Measurements from ENCODE around the gene CARTPT.

DNA sequence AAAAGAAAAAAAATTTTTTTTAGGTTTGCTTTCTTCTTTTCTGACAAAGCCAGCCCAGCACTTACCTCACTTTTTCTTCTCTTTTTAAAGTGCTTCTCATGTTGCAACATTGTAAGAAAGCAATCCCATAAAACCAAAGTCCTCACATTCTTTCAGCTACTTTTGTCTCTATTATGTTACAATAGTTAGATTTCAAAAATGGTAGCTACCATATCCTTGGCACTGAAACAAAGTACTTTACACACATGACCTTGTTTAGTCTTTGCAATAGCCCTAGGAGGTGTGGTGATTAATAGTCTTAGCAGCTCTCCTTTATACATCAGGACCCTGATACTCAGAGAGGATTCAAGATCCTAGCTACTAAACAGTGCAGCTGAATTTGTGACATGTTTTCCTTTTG, 23.5 kb upstream of the CARTPT start:
- TF ChIP-seq POLR2AphosphoS5 (IDR thresholded peaks at IDR 0.05) (no peak), POLR2A (IDR thresholded peaks at IDR 0.05) (no peak)
- TF ChIP-seq, protein P1, sequence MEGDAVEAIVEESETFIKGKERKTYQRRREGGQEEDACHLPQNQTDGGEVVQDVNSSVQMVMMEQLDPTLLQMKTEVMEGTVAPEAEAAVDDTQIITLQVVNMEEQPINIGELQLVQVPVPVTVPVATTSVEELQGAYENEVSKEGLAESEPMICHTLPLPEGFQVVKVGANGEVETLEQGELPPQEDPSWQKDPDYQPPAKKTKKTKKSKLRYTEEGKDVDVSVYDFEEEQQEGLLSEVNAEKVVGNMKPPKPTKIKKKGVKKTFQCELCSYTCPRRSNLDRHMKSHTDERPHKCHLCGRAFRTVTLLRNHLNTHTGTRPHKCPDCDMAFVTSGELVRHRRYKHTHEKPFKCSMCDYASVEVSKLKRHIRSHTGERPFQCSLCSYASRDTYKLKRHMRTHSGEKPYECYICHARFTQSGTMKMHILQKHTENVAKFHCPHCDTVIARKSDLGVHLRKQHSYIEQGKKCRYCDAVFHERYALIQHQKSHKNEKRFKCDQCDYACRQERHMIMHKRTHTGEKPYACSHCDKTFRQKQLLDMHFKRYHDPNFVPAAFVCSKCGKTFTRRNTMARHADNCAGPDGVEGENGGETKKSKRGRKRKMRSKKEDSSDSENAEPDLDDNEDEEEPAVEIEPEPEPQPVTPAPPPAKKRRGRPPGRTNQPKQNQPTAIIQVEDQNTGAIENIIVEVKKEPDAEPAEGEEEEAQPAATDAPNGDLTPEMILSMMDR (IDR thresholded peaks at IDR 0.05): no peak
